HUES64 (cell line): Measurements from ENCODE around the gene IQCK.
"Not testable (repeated sequence)": the region's sequence is repeated elsewhere in the genome, so short reads cannot be mapped to it uniquely, and the experiment has no call there.

Experiments used
- H3K27ac ChIP-seq: 2 replicates; pipeline ENCODE4 v1.7.0; 2013; ENCODE audit warnings: low read depth, low read length, inconsistent platforms
- H3K27me3 ChIP-seq: 2 replicates; pipeline ENCODE4 v1.6.1; 2013; ENCODE audit warnings: mild to moderate bottlenecking, low read length; ENCODE audit not compliant: insufficient read depth
- H3K36me3 ChIP-seq: 2 replicates; pipeline ENCODE4 v1.6.1; 2013; ENCODE audit warnings: mild to moderate bottlenecking, low read length; ENCODE audit not compliant: insufficient read depth
- H3K4me1 ChIP-seq: 2 replicates; pipeline ENCODE4 v1.6.1; 2013; ENCODE audit warnings: mild to moderate bottlenecking, low read length, moderate library complexity; ENCODE audit not compliant: insufficient read depth
- H3K4me3 ChIP-seq: 2 replicates; pipeline ENCODE4 v1.5.1; 2013; ENCODE audit warnings: mild to moderate bottlenecking, low read length, moderate library complexity
- H3K9ac ChIP-seq: 2 replicates; pipeline ENCODE4 v1.6.1; 2013; ENCODE audit warnings: mild to moderate bottlenecking, low read depth, low read length
- H3K9me3 ChIP-seq: 2 replicates; pipeline ENCODE4 v1.6.1; 2013; ENCODE audit warnings: low read depth, low read length; ENCODE audit not compliant: insufficient read depth
- WGBS: fragments of 150-250, 120-280 bp; methylation state at CpG from one replicate; pipeline ENCODE4 v1.1.7; 2013; ENCODE audit warnings: missing lambda C conversion rate; 5-methylcytosine and 5-hydroxymethylcytosine counted together

IQCK gene

GRCh38 chr16:19781226-19781625 lies 63.2 kb downstream of the IQCK start:
- 0 out of 2 replicates have a peak, but pooled peaks cover 5% of the 10 kb centered on the region for H3K4me1 ChIP-seq
- no peak overlapping the region for H3K4me3 ChIP-seq
- H3K27me3 ChIP-seq: no peaks in the 10 kb centered on the region
- WGBS: 96% methylated on average over 6 of the region's 6 CpGs
- no peaks in the 10 kb centered on the region for H3K36me3 ChIP-seq
- no peak overlapping the region for H3K27ac ChIP-seq
- H3K9me3 ChIP-seq: no peaks in the 10 kb centered on the region
- H3K9ac ChIP-seq: no peak overlapping the region

GRCh38 chr16:19783363-19784182 lies 65.5 kb downstream of the IQCK start:
- H3K27ac ChIP-seq: no peak overlapping the region
- H3K9me3 ChIP-seq: no peaks in the 10 kb centered on the region
- 93% methylated on average over 17 of the region's 17 CpGs for WGBS
- 0 out of 2 replicates have a peak, but pooled peaks cover 5% of the 10 kb centered on the region for H3K4me1 ChIP-seq
- no peaks in the 10 kb centered on the region for H3K27me3 ChIP-seq
- no peak overlapping the region for H3K4me3 ChIP-seq
- no peak overlapping the region for H3K9ac ChIP-seq
- H3K36me3 ChIP-seq: no peaks in the 10 kb centered on the region

- WGBS: 91% methylated on average over 3 of the region's 3 CpGs
- Histone ChIP-seq H3K9ac (no peak overlapping the region), H3K36me3 (no peaks in the 10 kb centered on the region), H3K4me3 (no peak overlapping the region), H3K27ac (no peak overlapping the region), H3K9me3 (no peaks in the 10 kb centered on the region), H3K4me1 (0 out of 2 replicates have a peak, but pooled peaks cover 5% of the 10 kb centered on the region), H3K27me3 (no peaks in the 10 kb centered on the region)
Measured at GRCh38 chr16:19784183-19784736, 66.2 kb downstream of the IQCK start.

- Histone ChIP-seq H3K27ac (no peak overlapping the region), H3K4me3 (no peak overlapping the region)
Measured at GRCh38 chr16:19785081-19785480, 67.0 kb downstream of the IQCK start.

GRCh38 chr16:19785512-19786130 lies 67.5 kb downstream of the IQCK start:
- Histone ChIP-seq H3K9ac (no peak overlapping the region), H3K36me3 (no peaks in the 10 kb centered on the region), H3K4me3 (no peak overlapping the region), H3K27ac (no peak overlapping the region), H3K27me3 (no peaks in the 10 kb centered on the region), H3K9me3 (no peaks in the 10 kb centered on the region), H3K4me1 (0 out of 2 replicates have a peak, but pooled peaks cover 5% of the 10 kb centered on the region)
- 96% methylated on average over 10 of the region's 10 CpGs for WGBS

More at GRCh38 chr16:19785081-19785480, 67.0 kb downstream of the IQCK start:
- H3K27me3 ChIP-seq: no peaks in the 10 kb centered on the region
- 0 out of 2 replicates have a peak, but pooled peaks cover 5% of the 10 kb centered on the region for H3K4me1 ChIP-seq
- H3K9me3 ChIP-seq: no peaks in the 10 kb centered on the region
- H3K9ac ChIP-seq: no peak overlapping the region
- WGBS: 97% methylated on average over 1 of the region's 1 CpG
- H3K36me3 ChIP-seq: no peaks in the 10 kb centered on the region

GRCh38 chr16:19801369-19801768 lies 83.3 kb downstream of the IQCK start:
- H3K9ac ChIP-seq, H3K36me3 ChIP-seq, H3K4me1 ChIP-seq, H3K4me3 ChIP-seq, H3K27me3 ChIP-seq, H3K27ac ChIP-seq: not testable (repeated sequence)
- H3K9me3 ChIP-seq: peaks cover 12% of the 10 kb centered on the region
- WGBS: no CpG with 5 or more reads among the region's 5 CpGs

- H3K27ac ChIP-seq, H3K4me3 ChIP-seq, H3K9ac ChIP-seq, H3K36me3 ChIP-seq, H3K27me3 ChIP-seq, H3K4me1 ChIP-seq: not testable (repeated sequence)
- no CpG with 5 or more reads among the region's 4 CpGs for WGBS
- H3K9me3 ChIP-seq: peaks cover 15% of the 10 kb centered on the region
Measured at GRCh38 chr16:19801824-19802223, 83.8 kb downstream of the IQCK start.

- Histone ChIP-seq H3K27ac (no peak overlapping the region), H3K4me3 (no peak overlapping the region), H3K9me3 (peaks cover 21% of the 10 kb centered on the region), H3K9ac (no peak overlapping the region), H3K4me1 (peaks cover 6% of the 10 kb centered on the region; the same call in 1 of the 2 replicates), H3K27me3 (no peaks in the 10 kb centered on the region), H3K36me3 (no peaks in the 10 kb centered on the region)
- 96% methylated on average over 8 of the region's 8 CpGs for WGBS
Measured at GRCh38 chr16:19802612-19803011, 84.5 kb downstream of the IQCK start.

- peaks cover 21% of the 10 kb centered on the region for H3K9me3 ChIP-seq
- 72% methylated on average over 10 of the region's 10 CpGs for WGBS
- H3K4me3 ChIP-seq: no peak overlapping the region
- peak overlapping the region; percentile 45; the same call in 1 of the 2 replicates for H3K27ac ChIP-seq
- H3K36me3 ChIP-seq: no peaks in the 10 kb centered on the region
- H3K27me3 ChIP-seq: no peaks in the 10 kb centered on the region
- H3K9ac ChIP-seq: no peak overlapping the region
- H3K4me1 ChIP-seq: peaks cover 6% of the 10 kb centered on the region; the same call in 1 of the 2 replicates
Measured at GRCh38 chr16:19804538-19805323, 86.7 kb downstream of the IQCK start.

- H3K9me3 ChIP-seq: peaks cover 21% of the 10 kb centered on the region
- peak overlapping the region; percentile 45; the same call in 1 of the 2 replicates for H3K27ac ChIP-seq
- H3K4me1 ChIP-seq: peaks cover 6% of the 10 kb centered on the region; the same call in 1 of the 2 replicates
- no peak overlapping the region for H3K9ac ChIP-seq
- WGBS: 96% methylated on average over 4 of the region's 4 CpGs
- H3K27me3 ChIP-seq: no peaks in the 10 kb centered on the region
- H3K4me3 ChIP-seq: no peak overlapping the region
- H3K36me3 ChIP-seq: no peaks in the 10 kb centered on the region
Measured at GRCh38 chr16:19805459-19806162, 87.5 kb downstream of the IQCK start.
